NCI-H526 treated with DMSO at 0.1 percent for 48 hours (cell line): Measurements from ENCODE around the gene IFNE.

Source experiments
- DNase-seq: peaks from one replicate; lab custom pipeline; 2025; lab: John Stamatoyannopoulos, UW

Gene IFNE

GRCh38 chr9:21482213-21482612 is at the start of gene IFNE:
IFNE (minus strand) TSS chr9:21482313; CDS start chr9:21481694, 619 bp downstream.
- DNase-seq = no peak

GRCh38 chr9:21528123-21528808 is 46.2 kb upstream of the IFNE start:
- no peak for DNase-seq

- DNase-seq = no peak
These were observed 45.5 kb upstream of the IFNE start for GRCh38 chr9:21527579-21527978.

DNA sequence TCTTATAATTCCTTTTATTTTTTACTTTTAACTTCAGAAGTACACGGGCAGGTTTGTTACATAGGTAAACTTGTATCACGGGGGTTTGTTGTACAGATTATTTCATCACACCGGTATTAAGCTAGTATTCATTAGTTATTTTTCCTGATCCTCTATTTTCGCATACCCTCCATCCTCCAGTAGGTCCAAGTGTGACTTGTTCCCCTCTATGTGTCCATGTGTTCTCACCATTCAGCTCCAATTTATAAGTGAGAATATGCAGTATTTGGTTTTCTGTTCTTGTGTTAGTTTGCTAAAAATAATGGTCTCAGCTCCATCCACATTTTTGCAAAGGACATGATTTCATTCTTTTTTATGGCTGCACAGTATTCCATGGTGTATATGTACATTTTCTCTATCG is 43.1 kb upstream of the IFNE start:
- DNase-seq = no peak

GRCh38 chr9:21524099-21524830 is 42.2 kb upstream of the IFNE start:
- no peak for DNase-seq

GRCh38 chr9:21523021-21524014 is 41.2 kb upstream of the IFNE start:
- no peak for DNase-seq

DNA sequence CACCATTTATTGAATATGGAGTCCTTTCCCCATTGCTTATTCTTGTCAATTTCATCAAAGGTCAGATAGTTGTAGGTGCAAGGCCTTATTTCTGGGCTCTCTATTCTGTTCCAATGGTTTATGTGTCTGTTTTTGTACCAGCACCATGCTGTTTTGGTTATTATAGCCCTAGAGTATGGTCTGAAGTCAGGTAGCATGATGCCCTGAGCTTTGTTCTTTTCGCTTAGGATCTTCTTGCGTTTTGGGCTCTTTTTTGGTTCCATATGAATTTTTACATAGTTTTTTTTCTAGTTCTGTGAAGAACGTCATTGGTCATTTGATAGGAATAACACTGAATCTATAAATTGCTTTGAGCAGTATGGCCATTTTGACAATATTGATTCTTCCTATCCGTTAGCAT is 40.2 kb upstream of the IFNE start:
- no peak for DNase-seq

DNA sequence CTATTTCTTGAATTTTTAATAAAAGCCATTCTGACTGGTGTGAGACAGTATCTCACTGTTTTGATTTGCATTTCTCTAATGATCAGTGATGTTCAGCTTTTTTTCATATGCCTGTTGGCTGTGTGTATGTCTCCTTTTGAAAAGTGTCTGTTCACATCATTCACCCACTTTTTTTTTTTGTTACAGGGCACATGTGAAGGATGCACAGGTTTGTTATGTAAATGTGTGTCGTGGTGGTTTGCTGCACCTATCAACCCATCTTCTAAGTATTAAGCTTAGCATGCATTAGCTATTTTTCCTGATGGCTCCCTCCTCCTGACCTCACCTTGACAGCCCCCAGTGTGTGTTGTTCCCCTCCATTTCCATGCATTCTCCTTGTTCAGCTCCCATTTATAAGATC is 39.3 kb upstream of the IFNE start:
- DNase-seq = no peak

DNA sequence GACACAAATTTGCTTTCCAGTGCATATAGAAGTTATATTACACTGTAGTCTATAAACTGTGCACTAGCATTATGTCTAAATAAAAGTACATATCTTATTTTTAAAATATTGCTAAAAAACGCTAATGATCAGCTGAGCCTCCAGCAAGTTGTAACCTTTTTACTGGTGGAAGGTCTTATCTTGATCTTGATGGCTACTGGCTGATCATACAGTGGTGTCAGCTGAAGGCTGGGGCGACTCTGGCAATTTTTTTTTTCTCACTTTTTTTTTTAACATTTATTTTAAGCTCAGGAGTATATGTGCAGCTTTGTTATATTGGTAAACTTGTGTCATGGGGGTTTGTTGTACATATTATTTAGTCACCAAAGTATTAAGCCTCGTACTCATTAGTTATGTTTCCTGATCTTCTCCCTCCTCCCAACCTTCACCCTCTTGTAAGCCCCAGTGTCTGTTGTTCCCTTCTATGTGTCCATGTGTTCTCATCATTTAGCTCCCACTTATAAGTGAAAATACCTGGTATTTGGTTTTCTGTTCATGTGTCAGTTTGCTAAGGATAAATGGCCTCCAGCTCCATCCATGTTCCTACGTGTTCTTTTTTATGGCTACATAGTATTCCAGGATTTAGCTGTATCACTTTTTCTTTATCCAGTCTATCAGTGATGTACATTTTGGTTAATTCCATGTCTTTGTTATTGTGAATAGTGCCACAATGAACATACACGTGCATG is 38.6 kb upstream of the IFNE start:
- DNase-seq = no peak

GRCh38 chr9:21519855-21520434 is 37.8 kb upstream of the IFNE start:
- no peak for DNase-seq

DNA sequence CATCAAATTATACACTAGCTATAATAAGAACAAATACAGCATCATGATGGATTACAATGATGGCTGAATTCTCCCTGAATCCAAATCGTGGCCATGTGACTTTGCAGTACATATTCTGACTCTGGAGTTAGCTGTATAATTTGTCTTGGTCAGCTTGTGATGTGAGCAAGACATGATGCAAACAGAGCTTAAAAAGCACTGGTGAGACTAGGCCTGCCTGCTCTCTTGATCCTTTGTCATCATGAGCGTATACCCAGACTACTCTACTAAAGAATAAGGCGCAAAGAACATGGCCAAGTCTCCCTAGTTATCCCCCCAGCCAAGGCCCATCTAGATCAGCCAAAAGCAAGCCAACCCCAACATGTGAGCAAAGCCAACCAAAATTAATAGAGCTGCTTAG is 34.7 kb upstream of the IFNE start:
- DNase-seq = no peak

GRCh38 chr9:21513431-21513830 is 31.3 kb upstream of the IFNE start:
- no peak for DNase-seq

- no peak for DNase-seq
These were observed 28.7 kb upstream of the IFNE start for GRCh38 chr9:21510806-21511205.

- DNase-seq = no peak
These were observed 25.3 kb upstream of the IFNE start for GRCh38 chr9:21507483-21507790.

- DNase-seq = no peak
These were observed 24.7 kb upstream of the IFNE start for GRCh38 chr9:21506626-21507482.

DNA sequence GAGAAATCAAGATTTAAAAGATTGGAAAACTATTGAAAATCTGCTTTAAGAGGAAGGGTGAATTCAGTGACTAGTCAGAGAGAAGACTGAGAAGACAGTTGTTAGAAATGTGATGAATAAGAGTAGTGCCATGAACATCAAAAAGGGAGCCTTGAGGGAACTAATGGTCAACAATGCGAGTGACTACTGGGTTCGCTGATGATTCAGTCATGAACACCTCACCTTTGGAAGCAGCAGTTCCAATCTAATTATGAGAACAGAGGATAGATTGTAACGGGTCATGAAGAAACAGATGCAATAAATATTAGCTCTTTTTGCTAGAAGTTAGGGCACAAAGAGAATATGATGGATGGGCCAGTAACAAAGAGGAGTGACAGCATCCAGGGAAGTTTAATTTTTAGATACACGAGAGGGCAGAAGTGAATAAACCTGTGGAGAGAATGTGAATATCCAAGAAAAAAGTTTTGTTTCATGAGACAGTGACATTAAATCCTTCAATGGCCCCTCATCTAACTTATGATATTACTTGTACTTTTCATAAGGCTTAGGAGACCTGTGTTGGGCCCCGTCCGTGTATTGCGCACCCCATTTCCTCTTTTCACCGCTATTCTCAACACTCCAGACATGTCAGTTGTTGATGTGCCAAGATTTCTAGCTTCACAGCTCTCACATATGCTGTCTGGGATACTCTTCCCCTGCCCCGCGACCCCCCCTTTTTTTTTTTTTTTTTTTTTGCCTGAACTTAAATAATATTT is 23.5 kb upstream of the IFNE start:
- no peak for DNase-seq

DNA sequence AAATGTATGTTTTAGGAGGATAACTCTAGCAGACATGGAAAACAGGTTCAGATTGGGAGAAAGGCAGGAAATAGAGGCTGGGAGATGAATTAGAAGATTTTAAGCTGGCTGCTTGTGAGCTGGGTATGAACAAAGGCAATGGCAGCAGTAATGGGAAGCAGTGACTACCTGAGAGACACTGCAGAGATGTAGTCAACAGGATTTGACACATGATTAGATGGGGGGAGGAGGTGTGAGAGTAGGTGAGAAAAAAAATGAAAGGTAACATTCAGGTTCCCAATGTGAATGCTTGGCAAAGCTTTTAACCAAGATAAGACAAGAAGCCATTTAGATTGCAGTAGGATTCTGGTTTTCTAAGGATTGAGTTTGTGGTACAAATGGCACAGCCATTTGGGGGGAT is 22.8 kb upstream of the IFNE start:
- no peak for DNase-seq

GRCh38 chr9:21504113-21504512 is 22.0 kb upstream of the IFNE start:
- DNase-seq = no peak

DNA sequence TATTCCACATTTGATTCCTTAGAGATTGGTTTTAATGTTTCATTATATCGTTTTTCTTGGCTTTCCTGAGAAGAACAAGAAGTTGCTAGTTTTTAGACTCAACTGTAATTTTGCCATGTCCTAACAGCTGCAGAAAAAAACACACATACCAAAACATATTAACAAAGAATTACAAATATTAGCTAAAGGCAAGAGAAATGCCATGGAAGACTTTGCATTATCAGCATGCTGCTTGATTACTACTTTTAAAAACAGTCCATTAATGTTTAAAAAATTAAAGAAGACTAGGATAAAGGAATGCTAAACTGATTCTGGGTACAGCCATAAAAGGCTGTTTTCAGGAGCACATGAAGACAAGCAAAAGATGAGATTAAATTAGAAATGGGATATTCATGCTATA is 20.5 kb upstream of the IFNE start:
- DNase-seq = no peak

DNA sequence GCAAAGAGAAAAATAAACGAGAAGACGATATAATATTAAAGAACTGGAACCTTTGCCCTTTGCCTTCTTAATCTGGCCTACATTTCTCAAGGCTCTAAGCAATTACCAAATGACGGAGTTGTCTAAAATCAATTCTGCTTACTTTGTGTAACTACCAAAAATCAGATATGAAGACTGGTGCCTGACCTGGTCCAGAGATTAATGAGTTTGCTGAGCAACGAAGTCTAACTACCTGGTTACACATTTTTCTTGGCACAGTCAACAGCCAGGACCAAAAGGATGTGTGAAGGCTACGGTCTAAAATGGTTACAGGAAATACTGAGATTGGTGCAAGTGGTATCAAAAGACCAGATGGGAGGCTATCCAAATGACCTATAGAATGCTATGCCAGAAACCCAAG is 17.8 kb upstream of the IFNE start:
- DNase-seq = no peak
